Smooth muscle cell (in vitro differentiated cells): ENCODE data around the gene RAB3B. TPM values are rescaled to one million over a fixed set of nuclear protein-coding genes. Genes with fewer than 3 reads are reported as not detected.

ENCODE experiments used
- DNase-seq: peaks from one replicate; lab custom pipeline; 2025; ENCODE audit not compliant: unreplicated experiment; lab: John Stamatoyannopoulos, UW
- H2AFZ ChIP-seq: fragments of 200-600 bp; sonication (generic); 2 replicates; pipeline ENCODE4 v1.6.0; 2016; ENCODE audit warnings: antibody characterized with exemption, low read depth, mild to moderate bottlenecking
- H3F3A ChIP-seq: fragments of 200-600 bp; sonication (generic); 2 replicates; pipeline ENCODE4 v1.6.0; 2017; ENCODE audit warnings: antibody characterized with exemption, low read depth
- H3K27ac ChIP-seq: fragments of 200-600 bp; sonication (generic); 2 replicates; pipeline ENCODE4 v1.5.1; 2016; ENCODE audit warnings: low read depth, mild to moderate bottlenecking
- H3K27me3 ChIP-seq: fragments of 200-600 bp; sonication (generic); 2 replicates; pipeline ENCODE4 v1.6.1; 2016; ENCODE audit warnings: low read depth, mild to moderate bottlenecking
- H3K36me3 ChIP-seq: fragments of 200-600 bp; sonication (generic); 2 replicates; pipeline ENCODE4 v1.5.1; 2016; ENCODE audit warnings: low read depth
- H3K4me1 ChIP-seq: fragments of 200-600 bp; sonication (generic); 2 replicates; pipeline ENCODE4 v1.5.1; 2016; ENCODE audit warnings: low read depth
- H3K4me2 ChIP-seq: fragments of 200-600 bp; sonication (generic); 2 replicates; pipeline ENCODE4 v1.6.0; 2016; ENCODE audit warnings: mild to moderate bottlenecking
- H3K4me3 ChIP-seq: fragments of 200-600 bp; sonication (generic); 2 replicates; pipeline ENCODE4 v1.5.1; 2016; ENCODE audit warnings: mild to moderate bottlenecking
- H3K79me2 ChIP-seq: fragments of 200-600 bp; sonication (generic); 2 replicates; pipeline ENCODE4 v1.6.0; 2016; ENCODE audit warnings: low read depth, mild to moderate bottlenecking
- H3K9ac ChIP-seq: fragments of 200-600 bp; sonication (generic); 2 replicates; pipeline ENCODE4 v1.6.0; 2016; ENCODE audit warnings: low read depth
- H3K9me3 ChIP-seq: fragments of 200-600 bp; sonication (generic); replicated peaks from 2 replicates; pipeline ENCODE4 v1.5.1; 2016; ENCODE audit warnings: low read depth
- H4K20me1 ChIP-seq: fragments of 200-600 bp; sonication (generic); 2 replicates; pipeline ENCODE4 v1.6.0; 2016; ENCODE audit warnings: low read depth
- WGBS: methylation state at CpG from one replicate; pipeline ENCODE4 v1.1.7; 2016; ENCODE audit warnings: low lambda C conversion rate; 5-methylcytosine and 5-hydroxymethylcytosine counted together
- polyA plus RNA-seq: library from polyadenylated mRNA; unstranded; fragments of >200 nt; fragmentation: Nextera tagmentation; extraction: Ambion mirVana; gene quantifications from 2 replicates; pipeline ENCODE4 v1.2.1, GENCODE V29; 2016
- total RNA-seq: library from RNA; depleted of rRNA; stranded (reverse); fragments of >200 nt; gene quantifications from 2 replicates; pipeline ENCODE4 v1.2.3, GENCODE V29; 2014
- TF ChIP-seq, protein P1 (sequence below): fragments of 200-600 bp; sonication (generic); IDR thresholded peaks from 2 replicates; pipeline ENCODE4 v1.5.1; 2017; ENCODE audit warnings: borderline replicate concordance, mild to moderate bottlenecking, antibody characterized with exemption; ENCODE audit not compliant: insufficient read depth, poor library complexity, severe bottlenecking

RAB3B gene
- total and polyA plus RNA-seq, 2 experiments from 2014 or later = 3.5 to 9.3 TPM

DNA sequence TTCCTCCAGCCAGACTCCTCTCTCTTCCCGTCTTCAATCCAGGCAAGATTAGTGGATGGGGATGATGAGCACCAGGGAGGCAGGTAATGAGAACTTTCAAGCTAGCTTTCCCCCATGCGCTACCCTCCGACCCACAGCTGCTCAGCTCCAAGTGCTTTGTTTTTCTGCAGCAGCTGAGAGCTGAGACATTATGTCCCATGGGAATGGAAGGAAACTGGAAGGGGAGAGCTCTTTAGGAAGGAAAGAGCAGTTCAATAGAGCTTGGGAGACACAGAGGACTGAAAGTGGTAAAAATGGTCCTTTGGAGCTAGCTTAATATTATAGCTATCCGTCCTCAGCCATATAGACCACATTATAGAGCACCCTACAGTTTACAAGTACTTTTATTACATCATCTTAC is 39.8 kb downstream of the RAB3B start:
- H3K9me3 ChIP-seq = no peaks in the 10 kb centered on the region
- no peaks in the 10 kb centered on the region for H3K27me3 ChIP-seq
- TF ChIP-seq, protein P1, sequence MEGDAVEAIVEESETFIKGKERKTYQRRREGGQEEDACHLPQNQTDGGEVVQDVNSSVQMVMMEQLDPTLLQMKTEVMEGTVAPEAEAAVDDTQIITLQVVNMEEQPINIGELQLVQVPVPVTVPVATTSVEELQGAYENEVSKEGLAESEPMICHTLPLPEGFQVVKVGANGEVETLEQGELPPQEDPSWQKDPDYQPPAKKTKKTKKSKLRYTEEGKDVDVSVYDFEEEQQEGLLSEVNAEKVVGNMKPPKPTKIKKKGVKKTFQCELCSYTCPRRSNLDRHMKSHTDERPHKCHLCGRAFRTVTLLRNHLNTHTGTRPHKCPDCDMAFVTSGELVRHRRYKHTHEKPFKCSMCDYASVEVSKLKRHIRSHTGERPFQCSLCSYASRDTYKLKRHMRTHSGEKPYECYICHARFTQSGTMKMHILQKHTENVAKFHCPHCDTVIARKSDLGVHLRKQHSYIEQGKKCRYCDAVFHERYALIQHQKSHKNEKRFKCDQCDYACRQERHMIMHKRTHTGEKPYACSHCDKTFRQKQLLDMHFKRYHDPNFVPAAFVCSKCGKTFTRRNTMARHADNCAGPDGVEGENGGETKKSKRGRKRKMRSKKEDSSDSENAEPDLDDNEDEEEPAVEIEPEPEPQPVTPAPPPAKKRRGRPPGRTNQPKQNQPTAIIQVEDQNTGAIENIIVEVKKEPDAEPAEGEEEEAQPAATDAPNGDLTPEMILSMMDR = no peak
- no peaks in the 10 kb centered on the region for H3K79me2 ChIP-seq
- no peak overlapping the region for H3K27ac ChIP-seq
- no peak for DNase-seq
- no peak overlapping the region for H3K9ac ChIP-seq
- H4K20me1 ChIP-seq = no peaks in the 10 kb centered on the region
- no peak overlapping the region for H2AFZ ChIP-seq
- H3F3A ChIP-seq = no peaks in the 10 kb centered on the region
- WGBS = 92% methylated on average over 4 of the region's 4 CpGs
- no peaks in the 10 kb centered on the region for H3K4me1 ChIP-seq
- H3K36me3 ChIP-seq = no peaks in the 10 kb centered on the region
- no peak overlapping the region for H3K4me2 ChIP-seq
- no peak overlapping the region for H3K4me3 ChIP-seq

DNA sequence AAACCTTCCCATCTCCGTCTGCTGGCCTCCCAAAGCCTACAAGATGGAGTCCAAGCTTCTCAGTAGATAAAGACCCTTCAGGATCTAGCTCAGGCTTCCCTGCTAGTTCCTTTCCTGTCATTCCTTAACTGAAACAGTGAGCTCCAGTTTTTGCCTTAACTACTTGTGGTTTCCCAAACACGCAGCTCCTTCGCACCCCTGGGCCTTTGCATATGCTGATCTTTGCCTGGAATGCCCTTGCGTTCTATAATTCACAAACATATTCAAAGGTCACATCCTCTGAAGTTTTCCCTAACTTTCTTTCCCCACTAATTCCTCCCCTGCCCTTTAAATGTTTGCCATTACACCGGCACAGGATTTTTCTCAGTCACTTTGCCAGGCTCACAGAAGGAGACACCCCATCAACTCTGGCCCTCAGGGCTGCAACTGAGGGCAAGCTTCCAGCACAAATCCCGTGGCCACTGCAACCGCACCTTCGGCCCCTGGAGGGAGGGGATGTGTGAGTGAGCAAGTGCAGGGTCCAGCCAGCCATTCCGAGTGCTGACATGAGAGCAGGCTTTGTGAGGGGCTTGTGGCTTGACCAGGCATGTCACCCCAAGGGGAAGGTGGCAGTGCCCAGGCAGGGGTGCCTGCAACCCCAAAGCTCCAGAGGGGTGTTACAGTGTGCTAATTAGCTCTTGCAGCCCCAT is 41.3 kb downstream of the RAB3B start:
- H4K20me1 ChIP-seq = no peaks in the 10 kb centered on the region
- no peaks in the 10 kb centered on the region for H3K4me1 ChIP-seq
- no peaks in the 10 kb centered on the region for H3K9me3 ChIP-seq
- no peak overlapping the region for H3K9ac ChIP-seq
- TF ChIP-seq, protein P1 = no peak
- no peaks in the 10 kb centered on the region for H3K36me3 ChIP-seq
- WGBS = 82% methylated on average over 9 of the region's 9 CpGs
- H3K4me2 ChIP-seq = no peak overlapping the region
- no peak overlapping the region for H2AFZ ChIP-seq
- no peaks in the 10 kb centered on the region for H3K79me2 ChIP-seq
- H3K27me3 ChIP-seq = no peaks in the 10 kb centered on the region
- H3F3A ChIP-seq = no peaks in the 10 kb centered on the region
- no peak overlapping the region for H3K27ac ChIP-seq
- H3K4me3 ChIP-seq = no peak overlapping the region
- no peak for DNase-seq

DNA sequence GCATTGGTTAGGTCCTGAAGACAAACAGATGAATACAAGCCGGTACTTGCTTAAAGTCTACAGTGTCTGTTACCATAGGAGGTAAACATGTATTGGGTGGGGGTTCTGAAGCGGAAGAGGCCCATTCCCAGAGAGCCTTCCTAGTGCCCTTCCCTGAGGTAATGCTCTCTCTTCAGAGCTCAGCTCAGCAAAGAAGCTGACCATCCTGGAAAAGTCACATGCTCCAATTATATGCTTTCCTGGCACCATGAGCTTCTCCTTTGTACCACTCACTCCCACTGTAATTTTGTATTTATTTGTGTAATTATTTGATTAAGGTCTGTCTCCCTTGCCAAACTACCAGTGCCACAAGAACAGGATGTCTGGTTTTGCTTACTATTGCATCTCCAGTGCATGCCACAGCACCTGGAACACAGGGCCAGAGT is 42.0 kb downstream of the RAB3B start:
- Histone ChIP-seq H3K9me3 (no peaks in the 10 kb centered on the region), H3K9ac (no peak overlapping the region), H2AFZ (no peak overlapping the region), H3F3A (no peaks in the 10 kb centered on the region), H4K20me1 (no peaks in the 10 kb centered on the region), H3K27ac (no peak overlapping the region), H3K4me2 (no peak overlapping the region), H3K27me3 (no peaks in the 10 kb centered on the region), H3K79me2 (no peaks in the 10 kb centered on the region), H3K4me1 (no peaks in the 10 kb centered on the region), H3K4me3 (no peak overlapping the region), H3K36me3 (no peaks in the 10 kb centered on the region)
- TF ChIP-seq, protein P1 = no peak
- DNase-seq = no peak
- 84% methylated on average over 2 of the region's 2 CpGs for WGBS

DNA sequence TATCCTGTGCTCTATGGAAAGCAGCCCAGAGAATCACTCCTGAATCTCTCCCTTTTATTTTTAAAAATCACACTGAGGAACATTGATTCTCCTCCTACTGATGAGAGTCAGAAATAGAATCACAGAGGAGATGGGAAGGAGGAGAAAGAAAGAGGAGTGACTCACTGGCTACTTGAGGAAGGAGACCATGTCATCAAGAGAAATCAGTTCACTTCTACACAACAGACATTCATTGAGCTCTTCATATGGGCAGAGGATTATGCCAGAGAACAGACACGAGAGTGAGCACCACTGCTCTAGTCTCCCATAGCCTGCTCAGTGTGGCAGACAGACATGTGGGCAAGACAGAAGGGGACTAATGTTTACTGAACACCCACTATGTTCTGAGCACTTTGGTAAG is 44.2 kb downstream of the RAB3B start:
- no peaks in the 10 kb centered on the region for H3K9me3 ChIP-seq
- H3K36me3 ChIP-seq = no peaks in the 10 kb centered on the region
- H3K4me3 ChIP-seq = no peak overlapping the region
- no peaks in the 10 kb centered on the region for H3F3A ChIP-seq
- peak overlapping the region; percentile 13 for H3K27ac ChIP-seq
- peak overlapping the region; percentile 63 for H2AFZ ChIP-seq
- no peaks in the 10 kb centered on the region for H4K20me1 ChIP-seq
- H3K4me1 ChIP-seq = no peaks in the 10 kb centered on the region
- no peaks in the 10 kb centered on the region for H3K79me2 ChIP-seq
- 36% methylated on average over 1 of the region's 1 CpG for WGBS
- no peaks in the 10 kb centered on the region for H3K27me3 ChIP-seq
- TF ChIP-seq, protein P1 = no peak
- no peak overlapping the region for H3K9ac ChIP-seq
- no peak for DNase-seq
- no peak overlapping the region for H3K4me2 ChIP-seq
